HFF-Myc (cell line): ENCODE data around the gene SH3PXD2A.
"Not testable (repeated sequence)": the region's sequence is repeated elsewhere in the genome, so short reads cannot be mapped to it uniquely, and the experiment has no call there.

ENCODE experiments used
- DNase-seq: peaks from one replicate; pipeline ENCODE4 v3.0.0-alpha.2; 2011; ENCODE audit warnings: low read depth; ENCODE audit errors: extremely low read depth
- H3K4me3 ChIP-seq: replicated peaks from 2 replicates; pipeline ENCODE4 v1.5.1; 2011; ENCODE audit warnings: low read depth, mild to moderate bottlenecking, control low read depth, low read length
- TF ChIP-seq, protein P1 (sequence below): IDR thresholded peaks from 2 replicates; pipeline ENCODE4 v1.5.1; 2012; ENCODE audit warnings: mild to moderate bottlenecking, low read depth, low read length, control low read depth; ENCODE audit errors: missing control alignments

Gene SH3PXD2A

DNA sequence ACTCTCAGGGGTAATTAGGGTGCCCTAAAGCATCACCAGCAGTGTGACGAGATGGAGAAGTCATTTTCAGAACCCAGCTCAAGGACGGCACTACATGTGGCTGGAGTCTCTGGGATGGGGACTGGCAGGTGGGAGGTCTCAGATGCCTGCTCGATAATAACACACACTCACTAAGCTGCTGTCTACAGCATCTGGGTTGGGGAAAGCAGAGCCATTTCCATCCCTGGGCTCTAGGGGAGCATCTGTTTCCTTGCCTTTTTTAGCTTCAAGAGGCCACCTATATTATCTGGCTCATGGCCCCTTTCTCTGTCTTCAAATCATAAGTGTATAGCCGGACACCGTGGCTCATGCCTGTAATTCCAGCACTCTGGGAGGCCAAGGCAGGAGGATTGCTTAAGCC is 79.6 kb downstream of the SH3PXD2A start:
- H3K4me3 ChIP-seq = no peak overlapping the region
- DNase-seq = no peak
- TF ChIP-seq, protein P1, sequence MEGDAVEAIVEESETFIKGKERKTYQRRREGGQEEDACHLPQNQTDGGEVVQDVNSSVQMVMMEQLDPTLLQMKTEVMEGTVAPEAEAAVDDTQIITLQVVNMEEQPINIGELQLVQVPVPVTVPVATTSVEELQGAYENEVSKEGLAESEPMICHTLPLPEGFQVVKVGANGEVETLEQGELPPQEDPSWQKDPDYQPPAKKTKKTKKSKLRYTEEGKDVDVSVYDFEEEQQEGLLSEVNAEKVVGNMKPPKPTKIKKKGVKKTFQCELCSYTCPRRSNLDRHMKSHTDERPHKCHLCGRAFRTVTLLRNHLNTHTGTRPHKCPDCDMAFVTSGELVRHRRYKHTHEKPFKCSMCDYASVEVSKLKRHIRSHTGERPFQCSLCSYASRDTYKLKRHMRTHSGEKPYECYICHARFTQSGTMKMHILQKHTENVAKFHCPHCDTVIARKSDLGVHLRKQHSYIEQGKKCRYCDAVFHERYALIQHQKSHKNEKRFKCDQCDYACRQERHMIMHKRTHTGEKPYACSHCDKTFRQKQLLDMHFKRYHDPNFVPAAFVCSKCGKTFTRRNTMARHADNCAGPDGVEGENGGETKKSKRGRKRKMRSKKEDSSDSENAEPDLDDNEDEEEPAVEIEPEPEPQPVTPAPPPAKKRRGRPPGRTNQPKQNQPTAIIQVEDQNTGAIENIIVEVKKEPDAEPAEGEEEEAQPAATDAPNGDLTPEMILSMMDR = no peak

DNA sequence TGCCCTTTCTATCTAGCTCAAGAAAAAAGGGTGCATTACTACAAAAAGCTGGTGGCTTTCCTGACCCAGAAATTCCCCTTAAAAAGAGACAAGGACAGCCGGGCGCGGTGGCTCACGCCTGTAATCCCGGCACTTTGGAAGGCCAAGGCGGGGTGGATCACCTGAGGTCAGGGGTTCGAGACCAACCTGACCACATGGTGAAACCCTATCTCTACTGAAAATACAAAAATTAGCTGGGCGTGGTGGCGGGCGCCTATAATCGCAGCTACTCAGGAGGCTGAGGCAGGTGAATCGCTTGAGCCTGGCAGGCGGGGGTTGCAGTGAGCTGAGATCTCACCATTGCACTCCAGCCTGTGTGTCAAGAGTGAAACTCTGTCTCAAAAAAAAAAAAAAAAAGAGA is 82.5 kb downstream of the SH3PXD2A start:
- H3K4me3 ChIP-seq = peak overlapping the region; percentile 37
- DNase-seq = not testable (repeated sequence)

DNA sequence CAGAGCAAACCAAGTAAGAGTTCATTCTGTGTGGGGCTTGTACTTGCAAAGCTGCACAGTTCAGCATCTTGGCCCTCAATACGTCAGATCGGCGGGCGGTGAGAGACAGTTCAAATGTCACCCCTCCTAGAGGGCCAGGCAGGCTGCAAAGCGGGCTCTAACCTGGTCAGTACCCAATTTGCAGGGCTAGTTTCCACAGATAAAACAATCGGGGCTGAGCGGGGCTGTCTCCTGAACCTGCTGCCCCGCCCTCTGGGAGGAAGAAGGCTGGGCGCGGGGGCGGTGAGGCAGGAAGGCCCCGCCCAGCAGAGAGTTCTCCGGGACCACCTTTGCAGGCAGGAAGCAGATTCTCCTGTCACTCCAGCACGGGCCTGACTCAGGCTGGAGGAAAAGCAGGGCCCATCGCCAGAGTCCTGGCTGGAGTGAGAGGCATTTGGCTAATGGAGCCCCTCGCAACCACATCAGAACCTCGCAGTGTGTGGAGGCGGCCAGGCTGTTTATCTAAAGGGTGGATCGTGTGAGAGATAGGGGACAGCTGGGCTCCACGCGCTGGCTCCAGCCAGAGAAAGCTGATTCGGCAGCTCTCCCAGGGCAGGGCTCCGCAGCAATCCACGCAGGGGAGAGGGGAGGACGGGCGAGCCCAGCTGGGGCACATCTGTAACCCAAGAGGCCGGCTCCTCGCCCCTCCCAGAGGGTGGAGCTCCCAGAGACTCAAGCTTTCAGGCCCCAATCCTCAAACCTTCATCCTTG is 83.1 kb downstream of the SH3PXD2A start:
- peak; percentile 94 for DNase-seq
- TF ChIP-seq, protein P1 = no peak
- H3K4me3 ChIP-seq = peak overlapping the region; percentile 37

DNA sequence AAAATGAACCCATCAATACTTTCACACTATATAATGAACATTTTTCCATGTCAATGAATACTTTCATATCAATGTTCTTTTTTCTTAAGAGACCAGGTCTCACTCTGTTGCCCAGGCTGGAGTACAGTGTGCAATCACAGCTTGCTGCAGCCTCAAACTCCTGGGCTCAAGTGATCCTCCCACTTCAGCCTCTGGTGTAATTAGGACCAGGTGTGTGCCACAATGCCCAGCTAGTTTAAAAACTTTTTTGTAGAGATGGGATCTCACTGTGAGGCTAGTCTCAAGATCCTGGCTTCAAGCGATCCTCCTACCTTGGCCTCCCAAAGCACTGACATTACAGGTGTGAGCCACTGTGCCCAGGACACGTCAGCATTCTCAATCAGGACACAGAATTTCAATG is 85.2 kb downstream of the SH3PXD2A start:
- no peak overlapping the region for H3K4me3 ChIP-seq
- TF ChIP-seq, protein P1 = no peak
- DNase-seq = no peak

DNA sequence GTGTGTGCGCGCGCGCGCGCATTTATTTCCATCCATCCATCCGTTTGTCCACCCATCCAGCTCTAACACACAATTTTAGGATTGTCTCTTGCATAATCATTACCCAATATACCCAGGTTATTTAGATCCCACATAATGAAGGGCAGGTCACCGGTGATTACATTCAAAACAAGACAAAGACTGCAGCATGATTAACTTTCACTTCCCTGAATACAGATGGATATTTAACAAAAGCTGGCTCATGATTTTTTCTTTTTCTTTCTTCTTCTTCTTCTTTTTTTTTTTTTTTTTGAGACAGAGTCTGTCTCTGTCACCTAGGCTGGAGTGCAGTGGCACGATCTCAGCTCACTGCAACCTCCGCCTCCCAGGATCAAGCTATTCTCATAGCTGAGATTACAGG is 86.2 kb downstream of the SH3PXD2A start:
- H3K4me3 ChIP-seq = no peak overlapping the region
- DNase-seq = no peak
- TF ChIP-seq, protein P1 = no peak

DNA sequence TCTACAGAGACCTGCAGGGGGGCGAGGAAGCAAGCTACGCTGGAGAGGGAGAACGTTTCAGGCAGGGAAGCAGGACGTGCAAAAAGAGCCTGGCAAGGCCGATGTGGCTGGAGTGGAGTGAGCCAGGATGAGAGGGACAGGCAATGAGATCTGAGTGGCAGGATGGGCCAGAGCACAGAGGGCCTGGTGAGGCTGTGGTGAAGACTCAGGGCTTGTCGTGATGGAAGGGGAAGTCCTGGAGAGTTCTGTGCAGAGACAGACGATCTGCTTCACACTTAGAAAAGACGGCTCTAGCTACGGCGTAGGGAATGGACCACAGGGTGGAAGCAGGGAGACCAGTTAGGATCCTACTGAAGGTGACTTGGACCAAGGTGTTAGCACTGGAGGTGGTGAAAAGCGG is 87.0 kb downstream of the SH3PXD2A start:
- no peak overlapping the region for H3K4me3 ChIP-seq
- DNase-seq = no peak
- TF ChIP-seq, protein P1 = no peak

DNA sequence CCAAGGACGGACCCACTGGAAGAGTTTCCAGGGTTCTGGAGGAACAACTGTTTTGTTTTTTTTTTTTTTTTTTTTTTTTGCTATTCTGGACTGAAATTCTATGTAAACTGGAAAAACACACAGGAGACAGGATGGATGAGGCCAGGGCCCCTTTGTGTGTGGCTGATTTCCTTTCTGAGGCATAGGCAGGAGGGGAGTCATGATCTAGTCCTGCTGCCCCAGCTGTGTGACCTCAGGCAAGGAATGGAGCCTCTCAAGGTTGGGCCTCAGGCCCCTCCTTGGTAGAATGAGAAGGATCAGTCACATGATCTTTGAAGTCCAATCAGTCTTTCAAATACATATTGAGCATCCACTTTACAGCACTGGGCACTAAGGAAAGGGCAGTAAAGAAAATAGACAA is 87.6 kb downstream of the SH3PXD2A start:
- TF ChIP-seq, protein P1 = no peak
- no peak overlapping the region for H3K4me3 ChIP-seq
- no peak for DNase-seq
